HCT116 (cell line): ENCODE results near the gene CADPS2. TPM values are rescaled to one million over a fixed set of nuclear protein-coding genes. Genes with fewer than 3 reads are reported as not detected.
A peak's percentile ranks its signal among the peaks of the same experiment; 100 is the strongest.

Experiments
- ATAC-seq: fragments of 200-7000 bp; cut with Tn5 transposase; 2 replicates; pipeline ENCODE4 v1.9.1; 2020; ENCODE audit warnings: mild to moderate bottlenecking, moderate library complexity
- BruUV-seq: library from RNA; stranded (reverse); fragments of 400-500 nt; replicated peaks from 2 replicates; lab custom pipeline; 2021; lab: Mats Ljungman, UMichigan
- CTCF ChIA-PET: fragments of 300-600 bp; sonication (Branson Sonifier 250); formaldehyde crosslinking; loops from one replicate; lab custom pipeline; 2021; ENCODE audit warnings: antibody characterized with exemption; lab: Charles Lee
- POLR2A ChIA-PET: fragments of 300-600, 350-600 bp; sonication (Branson Sonifier 250); formaldehyde crosslinking; loops from one replicate; lab custom pipeline; 2021; ENCODE audit warnings: antibody characterized with exemption; lab: Charles Lee
- RAD21 ChIA-PET, 2 experiments: fragments of 300-600 bp; sonication (Branson Sonifier 250); formaldehyde crosslinking; loops; one replicate each; lab custom pipeline; 2023; ENCODE audit warnings: low total read pairs in 2 of 2; ENCODE audit not compliant: uncharacterized antibody in 2 of 2, unreplicated experiment in 2 of 2, low non-redundant PET in 1 of 2; lab: Charles Lee
- DNase-seq: peaks from one replicate; pipeline ENCODE4 v3.0.0-alpha.2; 2010; ENCODE audit warnings: low read depth, low spot score
- H2AFZ ChIP-seq: fragments of 200-600 bp; shearing (Covaris generic), sonication (generic); 2 replicates; pipeline ENCODE4 v1.6.1; 2017; ENCODE audit warnings: low read depth, mixed run types, mixed read lengths, antibody characterized with exemption, low read length; ENCODE audit not compliant: poor library complexity, severe bottlenecking
- H3K27ac ChIP-seq: 2 replicates; pipeline ENCODE4 v1.5.1; 2012; ENCODE audit warnings: low read depth, low read length
- H3K27me3 ChIP-seq: fragments of 200-600 bp; sonication (generic); 2 replicates; pipeline ENCODE4 v1.6.1; 2016; ENCODE audit warnings: mixed run types, low read length, mixed read lengths; ENCODE audit not compliant: insufficient read depth
- H3K36me3 ChIP-seq, 2 experiments: fragments of 200-500 bp in 1 of 2; fragments of 200-600 bp in 1 of 2; sonication (Bioruptor generic) in 1 of 2; sonication (generic) in 1 of 2; 2 replicates each; pipeline versions ENCODE4 v1.5.1 to v1.6.1; 2014 to 2016; ENCODE audit warnings: low read length in 2 of 2, inconsistent platforms in 1 of 2, mixed read lengths in 1 of 2, mixed run types in 1 of 2; ENCODE audit not compliant: insufficient read depth in 2 of 2, control insufficient read depth in 1 of 2
- H3K4me1 ChIP-seq, 2 experiments: fragments of 200-600 bp in 1 of 2; sonication (generic) in 1 of 2; 2 replicates each; pipeline versions ENCODE4 v1.5.1 to v1.6.1; 2012 to 2017; ENCODE audit warnings: low read length in 2 of 2, inconsistent platforms in 1 of 2, mild to moderate bottlenecking in 1 of 2, mixed read lengths in 1 of 2, mixed run types in 1 of 2, moderate library complexity in 1 of 2; ENCODE audit not compliant: insufficient read depth in 2 of 2, control insufficient read depth in 1 of 2
- H3K4me2 ChIP-seq: fragments of 200-600 bp; sonication (generic); 2 replicates; pipeline ENCODE4 v1.6.1; 2017; ENCODE audit warnings: mixed run types, low read length, mixed read lengths
- H3K4me3 ChIP-seq, 2 experiments: fragments of 200-600 bp in 1 of 2; sonication (generic) in 1 of 2; replicated peaks in 1 of 2; 2 replicates each; pipeline ENCODE4 v1.5.1; 2011 to 2016; ENCODE audit warnings: low read length in 2 of 2, control low read depth in 1 of 2, low read depth in 1 of 2, mild to moderate bottlenecking in 1 of 2, mixed read lengths in 1 of 2, mixed run types in 1 of 2
- H3K79me2 ChIP-seq: fragments of 200-600 bp; sonication (generic); 2 replicates; pipeline ENCODE4 v1.6.1; 2017; ENCODE audit warnings: mild to moderate bottlenecking, mixed run types, low read length, moderate library complexity, mixed read lengths; ENCODE audit not compliant: insufficient read depth
- H3K9ac ChIP-seq: fragments of 200-600 bp; sonication (generic); 2 replicates; pipeline ENCODE4 v1.6.1; 2016; ENCODE audit warnings: low read length, mixed read lengths
- H3K9me2 ChIP-seq: fragments of 200-600 bp; sonication (generic), shearing (Covaris generic); 2 replicates; pipeline ENCODE4 v1.6.1; 2017; ENCODE audit warnings: mixed run types, mild to moderate bottlenecking, moderate library complexity; ENCODE audit not compliant: insufficient read depth
- H3K9me3 ChIP-seq, 2 experiments: fragments of 200-500 bp in 1 of 2; fragments of 200-600 bp in 1 of 2; sonication (Bioruptor generic) in 1 of 2; sonication (generic) in 1 of 2; 2 replicates each; pipeline ENCODE4 v1.6.1; 2014 to 2017; ENCODE audit warnings: low read length in 2 of 2, mixed read lengths in 2 of 2, inconsistent platforms in 1 of 2, low read depth in 1 of 2, mild to moderate bottlenecking in 1 of 2, mixed run types in 1 of 2, moderate library complexity in 1 of 2; ENCODE audit not compliant: control insufficient read depth in 1 of 2, insufficient read depth in 1 of 2
- H4K20me1 ChIP-seq: fragments of 200-600 bp; sonication (generic), shearing (Covaris generic); 2 replicates; pipeline ENCODE4 v1.6.1; 2017; ENCODE audit warnings: mixed run types, mild to moderate bottlenecking, moderate library complexity; ENCODE audit not compliant: insufficient read depth
- CBX3 ChIP-seq: IDR thresholded peaks from 2 replicates; pipeline ENCODE4 v1.6.1; 2012; ENCODE audit warnings: low read depth
- EGR1 ChIP-seq: IDR thresholded peaks from 2 replicates; pipeline ENCODE4 v1.6.1; 2012; ENCODE audit warnings: low read depth
- ELF1 ChIP-seq: IDR thresholded peaks from 2 replicates; pipeline ENCODE4 v1.6.1; 2012; ENCODE audit warnings: low read depth, borderline replicate concordance
- EZH2phosphoT487 ChIP-seq: fragments of 200-600 bp; IDR thresholded peaks from 2 replicates; pipeline ENCODE4 v1.6.1; 2018; ENCODE audit warnings: antibody characterized with exemption, borderline replicate concordance
- FOSL1 ChIP-seq: IDR thresholded peaks from 2 replicates; pipeline ENCODE4 v1.6.1; 2012; ENCODE audit warnings: low read depth
- JUND ChIP-seq: IDR thresholded peaks from 2 replicates; pipeline ENCODE4 v1.6.1; 2012
- REST ChIP-seq: IDR thresholded peaks from 2 replicates; pipeline ENCODE4 v1.6.1; 2012; ENCODE audit warnings: low read depth
- SP1 ChIP-seq: IDR thresholded peaks from 2 replicates; pipeline ENCODE4 v1.6.1; 2012; ENCODE audit warnings: low read depth
- SRF ChIP-seq: IDR thresholded peaks from 2 replicates; pipeline ENCODE4 v1.6.1; 2012; ENCODE audit warnings: low read depth
- YY1 ChIP-seq: IDR thresholded peaks from 2 replicates; pipeline ENCODE4 v1.6.1; 2011; ENCODE audit warnings: low read length, low read depth, moderate library complexity, mild to moderate bottlenecking; ENCODE audit not compliant: insufficient replicate concordance; ENCODE audit errors: extremely low read depth
- ZBTB33 ChIP-seq: IDR thresholded peaks from 2 replicates; pipeline ENCODE4 v1.6.1; 2011; ENCODE audit warnings: mild to moderate bottlenecking, low read length, moderate library complexity; ENCODE audit not compliant: insufficient replicate concordance; ENCODE audit errors: extremely low read depth
- intact Hi-C: fragments of 100-400 bp; cut with micrococcal nuclease; formaldehyde crosslinking; loops from 2 replicates; pipeline ENCODE4 v1.10.0; 2022
- total RNA-seq: library from RNA; stranded (reverse); gene quantifications from one replicate; pipeline ENCODE4 v1.2.1, GENCODE V29; 2021; ENCODE audit not compliant: unreplicated experiment

CADPS2 gene
- total RNA-seq, 1 experiment from 2014 or later, result 7.5 TPM

DNA sequence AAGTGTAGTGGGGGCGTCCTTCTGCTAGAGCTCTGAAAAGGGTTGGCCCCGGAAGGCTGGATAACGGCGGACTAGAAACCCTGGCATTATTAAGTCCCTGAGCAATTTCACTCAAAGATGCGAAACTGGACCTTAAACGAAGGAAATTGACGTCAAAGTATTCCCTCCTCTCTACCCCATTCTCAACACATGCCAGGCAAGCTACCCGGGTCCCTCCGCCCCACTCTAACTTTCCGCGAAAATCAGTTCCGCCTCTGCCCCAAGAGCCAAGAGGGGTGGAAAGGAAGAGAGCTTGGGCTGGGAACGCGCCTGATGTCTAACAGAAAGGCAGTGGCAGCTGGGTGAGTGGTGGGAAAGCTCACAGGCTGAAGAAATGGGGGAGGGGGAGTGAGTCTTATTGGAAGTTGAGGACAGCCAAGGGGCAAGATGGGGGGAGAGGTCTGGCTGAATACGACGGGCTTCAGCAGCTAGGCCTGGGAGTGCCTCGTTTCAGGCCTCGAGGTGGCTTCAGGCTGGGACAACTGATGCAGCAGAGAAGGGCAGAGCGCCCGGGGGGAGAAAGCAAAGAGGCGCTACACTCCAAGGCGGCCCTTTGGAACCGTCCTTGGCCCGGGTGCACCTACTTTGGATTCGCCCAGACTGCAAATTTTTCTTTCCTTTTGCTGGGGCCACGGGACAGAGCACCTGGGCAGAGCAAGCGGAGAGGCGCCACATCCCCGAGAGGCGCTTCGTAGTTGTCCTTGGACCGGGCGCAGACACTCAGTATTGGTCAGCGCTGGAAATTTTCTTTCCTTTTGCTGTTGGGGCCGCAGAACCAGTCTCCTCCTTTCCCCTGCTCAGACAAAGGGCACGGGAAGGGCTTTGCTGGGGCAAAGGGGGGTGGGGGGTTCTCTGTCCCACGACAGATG, 579.7 kb downstream of the CADPS2 start:
- Histone ChIP-seq H2AFZ (peak overlapping the region; percentile 59), H3K4me3 (peak overlapping the region; percentile 69 to 77), H3K9me3 (no peaks in the 10 kb centered on the region), H3K27me3 (no peaks in the 10 kb centered on the region), H3K9me2 (no peaks in the 10 kb centered on the region), H4K20me1 (no peaks in the 10 kb centered on the region), H3K4me1 (peaks cover 0 to 12% of the 10 kb centered on the region in 2 experiments; a peak in 3 of 4 replicates), H3K9ac (peak overlapping the region; percentile 51), H3K27ac (no peak overlapping the region; the same call in 1 of the 2 replicates), H3K36me3 (no peaks in the 10 kb centered on the region; a peak in 1 of 4 replicates), H3K79me2 (no peaks in the 10 kb centered on the region), H3K4me2 (peak overlapping the region; percentile 91)
- CTCF ChIA-PET, result interaction anchor here (0.9 kb wide), 1 partner anchor 12 kb away, joined by 3 read pairs; no protein-coding TSS in a partner anchor
- POLR2A ChIA-PET, result interaction anchor here (1.4 kb wide), 1 partner anchor 8 kb away, joined by 3 read pairs; no protein-coding TSS in a partner anchor
- intact Hi-C loops, result no loop called here
- no peak for ATAC-seq
- BruUV-seq, result TSS peak; percentile 32
- RAD21 ChIA-PET, result no interaction called here
- DNase-seq, result no peak
- no peak for TF ChIP-seq FOSL1
- no peak for TF ChIP-seq SP1
- no peak for TF ChIP-seq ELF1
- TF ChIP-seq REST, result no peak
- TF ChIP-seq SRF, result no peak
- TF ChIP-seq ZBTB33, result no peak
- no peak for TF ChIP-seq YY1
- no peak for TF ChIP-seq JUND
- TF ChIP-seq EZH2phosphoT487, result no peak
- TF ChIP-seq CBX3, result no peak
- TF ChIP-seq EGR1, result no peak
